ENCODE results near the gene ACTR6. TPM values are rescaled to one million over a fixed set of nuclear protein-coding genes. Genes with fewer than 3 reads are reported as not detected.

The ACTR6 gene
- total RNA-seq, 2 donors from 2014 or later, result 10.3 to 32.6 TPM

- Histone ChIP-seq H3K36me3 (no peaks in the 10 kb centered on the region), H3K27ac (no peak overlapping the region), H3K4me1 (replicated peaks) (no peaks in the 10 kb centered on the region), H3K27me3 (replicated peaks; ENCODE audit: insufficient read depth) (no peaks in the 10 kb centered on the region), H3K9me3 (no peaks in the 10 kb centered on the region), H3K4me3 (no peak overlapping the region)
- TF ChIP-seq POLR2A (IDR thresholded peaks at IDR 0.05) (no peak), CTCF (IDR thresholded peaks at IDR 0.05) (no peak), POLR2AphosphoS5 (IDR thresholded peaks at IDR 0.05) (no peak)
- intact Hi-C loops (cut with DNase I), result no loop called here
- WGBS, result 88% methylated on average over 7 of the region's 7 CpGs
- DNase-seq (ENCODE audit: low spot score), result no peak
Observed at GRCh38 chr12:100249941-100250340, 49.3 kb downstream of the ACTR6 start.

- 34% methylated on average over 2 of the region's 2 CpGs for WGBS
- Histone ChIP-seq H3K4me3 (no peak overlapping the region), H3K27me3 (replicated peaks; ENCODE audit: insufficient read depth) (no peaks in the 10 kb centered on the region), H3K9me3 (no peaks in the 10 kb centered on the region), H3K27ac (no peak overlapping the region), H3K4me1 (replicated peaks) (no peaks in the 10 kb centered on the region), H3K36me3 (no peaks in the 10 kb centered on the region)
- peak; percentile 28 for DNase-seq (ENCODE audit: low spot score)
- no peak for TF ChIP-seq POLR2A (IDR thresholded peaks at IDR 0.05)
- no peak for TF ChIP-seq POLR2AphosphoS5 (IDR thresholded peaks at IDR 0.05)
- no peak for TF ChIP-seq CTCF (IDR thresholded peaks at IDR 0.05)
- intact Hi-C loops (cut with DNase I), result no loop called here
Observed at GRCh38 chr12:100251917-100252316, 51.3 kb downstream of the ACTR6 start.

- TF ChIP-seq CTCF (IDR thresholded peaks at IDR 0.05) (no peak), POLR2AphosphoS5 (IDR thresholded peaks at IDR 0.05) (no peak), POLR2A (IDR thresholded peaks at IDR 0.05) (no peak)
- Histone ChIP-seq H3K27me3 (replicated peaks; ENCODE audit: insufficient read depth) (no peaks in the 10 kb centered on the region), H3K9me3 (no peaks in the 10 kb centered on the region), H3K27ac (no peak overlapping the region), H3K4me3 (no peak overlapping the region), H3K36me3 (no peaks in the 10 kb centered on the region), H3K4me1 (replicated peaks) (no peaks in the 10 kb centered on the region)
- WGBS, result 94% methylated on average over 1 of the region's 1 CpG
- intact Hi-C loops (cut with DNase I), result no loop called here
- no peak for DNase-seq (ENCODE audit: low spot score)
Observed at GRCh38 chr12:100253437-100253836, 52.8 kb downstream of the ACTR6 start.

GRCh38 chr12:100254876-100255275 is 54.3 kb downstream of the ACTR6 start:
- no peaks in the 10 kb centered on the region for H3K4me1 ChIP-seq (replicated peaks)
- no peak overlapping the region for H3K27ac ChIP-seq
- no peak for TF ChIP-seq CTCF (IDR thresholded peaks at IDR 0.05)
- TF ChIP-seq POLR2A (IDR thresholded peaks at IDR 0.05), result no peak
- TF ChIP-seq POLR2AphosphoS5 (IDR thresholded peaks at IDR 0.05), result no peak
- intact Hi-C loops (cut with DNase I), result no loop called here
- no peak for DNase-seq (ENCODE audit: low spot score)
- no peak overlapping the region for H3K4me3 ChIP-seq
- H3K27me3 ChIP-seq (replicated peaks; ENCODE audit: insufficient read depth), result no peaks in the 10 kb centered on the region
- no peaks in the 10 kb centered on the region for H3K36me3 ChIP-seq
- 85% methylated on average over 1 of the region's 1 CpG for WGBS
- no peaks in the 10 kb centered on the region for H3K9me3 ChIP-seq

GRCh38 chr12:100258127-100258526 is 57.5 kb downstream of the ACTR6 start:
- H3K27me3 ChIP-seq (replicated peaks; ENCODE audit: insufficient read depth), result no peaks in the 10 kb centered on the region
- no peak for DNase-seq (ENCODE audit: low spot score)
- H3K36me3 ChIP-seq, result no peaks in the 10 kb centered on the region
- no peaks in the 10 kb centered on the region for H3K4me1 ChIP-seq (replicated peaks)
- H3K9me3 ChIP-seq, result no peaks in the 10 kb centered on the region
- no peak overlapping the region for H3K4me3 ChIP-seq
- intact Hi-C loops (cut with DNase I), result no loop called here
- TF ChIP-seq CTCF (IDR thresholded peaks at IDR 0.05) (no peak), POLR2AphosphoS5 (IDR thresholded peaks at IDR 0.05) (no peak), POLR2A (IDR thresholded peaks at IDR 0.05) (no peak)
- 97% methylated on average over 1 of the region's 1 CpG for WGBS
- H3K27ac ChIP-seq, result no peak overlapping the region

Measured in prostate gland (tissue), 2 donors.